Measurements from ENCODE around the gene NUP37. TPM values are rescaled to one million over a fixed set of nuclear protein-coding genes. Genes with fewer than 3 reads are reported as not detected.

The NUP37 gene
- total and polyA plus RNA-seq, 2 of the 13 experiments (the other 11 are each of a cell fraction or from before 2014, with no cell fraction given) = 50.6 to 80.1 TPM

GRCh38 chr12:102119674-102120563 lies at the start of gene NUP37, which contains the start of gene PARPBP (continued):
- TF ChIP-seq HNRNPL (IDR thresholded peaks at IDR 0.05; ENCODE audit: low read depth, low read length) (0 out of 2 replicates have a peak, but pooled peaks have one; percentile 26), ZSCAN29 (CRISPR knock-in tag; conservative IDR thresholded peaks at IDR 0.05) (no peak), ISL2 (CRISPR knock-in tag; IDR thresholded peaks at IDR 0.05) (peak; percentile 77), REPIN1 (CRISPR knock-in tag; IDR thresholded peaks at IDR 0.05; ENCODE audit: borderline replicate concordance, low read depth) (peak; percentile 84; the same call in 1 of the 2 replicates), TIGD3 (CRISPR knock-in tag; IDR thresholded peaks at IDR 0.05; ENCODE audit: borderline replicate concordance) (0 out of 2 replicates have a peak, but pooled peaks have one; percentile 48), FOSL1 (CRISPR knock-in tag; IDR thresholded peaks at IDR 0.05; ENCODE audit: borderline replicate concordance) (0 out of 2 replicates have a peak, but pooled peaks have one; percentile 20), SOX13 (IDR thresholded peaks at IDR 0.05) (no peak), SOX13 (CRISPR knock-in tag; conservative IDR thresholded peaks at IDR 0.05 in 1 of 2, IDR thresholded peaks at IDR 0.05 in 1 of 2) (peak in 1 of 2 experiments; percentile 12; a peak in 1 of 4 replicates), ZNF543 (CRISPR knock-in tag; IDR thresholded peaks at IDR 0.05) (no peak), KLF13 (CRISPR knock-in tag; IDR thresholded peaks at IDR 0.05) (no peak), TMF1 (CRISPR knock-in tag; IDR thresholded peaks at IDR 0.05; ENCODE audit: low read depth) (peak; percentile 88; the same call in 1 of the 2 replicates), SMYD3 (CRISPR knock-in tag; IDR thresholded peaks at IDR 0.05) (peak; percentile 97), SALL1 (CRISPR knock-in tag; IDR thresholded peaks at IDR 0.05) (peak; percentile 91), WIZ (CRISPR knock-in tag; IDR thresholded peaks at IDR 0.05) (no peak), KMT2A (CRISPR knock-in tag; IDR thresholded peaks at IDR 0.05) (peak; percentile 100), CBX1 (IDR thresholded peaks at IDR 0.05; ENCODE audit: low read depth) (peak; percentile 51), ATF7-NPFF (CRISPR knock-in tag; IDR thresholded peaks at IDR 0.05; ENCODE audit: low read depth) (peak; percentile 88), EHMT2 (IDR thresholded peaks at IDR 0.05; ENCODE audit: borderline replicate concordance, low read depth, low read length) (no peak), ZBTB1 (CRISPR knock-in tag; IDR thresholded peaks at IDR 0.05; ENCODE audit: borderline replicate concordance) (no peak), CBX2 (IDR thresholded peaks at IDR 0.05; ENCODE audit: low read depth, low read length) (no peak), CBX2 (CRISPR knock-in tag; IDR thresholded peaks at IDR 0.05; ENCODE audit: low read depth) (no peak), PHF20 (CRISPR knock-in tag; IDR thresholded peaks at IDR 0.05) (peak; percentile 95), HBP1 (CRISPR knock-in tag; IDR thresholded peaks at IDR 0.05; ENCODE audit: low read depth) (peak; percentile 94)
- TF ChIP-seq, protein P1, sequence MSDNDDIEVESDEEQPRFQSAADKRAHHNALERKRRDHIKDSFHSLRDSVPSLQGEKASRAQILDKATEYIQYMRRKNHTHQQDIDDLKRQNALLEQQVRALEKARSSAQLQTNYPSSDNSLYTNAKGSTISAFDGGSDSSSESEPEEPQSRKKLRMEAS (IDR thresholded peaks at IDR 0.05) = peak; percentile 87
